ENCODE measurements around the gene RNF146. TPM values are rescaled to one million over a fixed set of nuclear protein-coding genes. Genes with fewer than 3 reads are reported as not detected.

The RNF146 gene
- total RNA-seq, 1 donor from 2014 or later: 39.7 TPM

GRCh38 chr6:127255286-127255685, 11.4 kb upstream of the RNF146 start:
- H3K4me1 ChIP-seq (ENCODE audit: control insufficient read depth in 3 of 3, insufficient read depth in 3 of 3, low read length in 3 of 3): no peaks in the 10 kb centered on the region
- no peaks in the 10 kb centered on the region for H3K36me3 ChIP-seq (ENCODE audit: control insufficient read depth in 3 of 3, insufficient read depth in 3 of 3, low read length in 3 of 3)
- H3K4me3 ChIP-seq (ENCODE audit: low read length in 3 of 3): no peak overlapping the region
- no peak overlapping the region for H3K9ac ChIP-seq (ENCODE audit: low read depth in 1 of 3, low read length in 3 of 3)
- H3K27me3 ChIP-seq (ENCODE audit: control insufficient read depth in 3 of 3, insufficient read depth in 3 of 3, low read length in 3 of 3): no peaks in the 10 kb centered on the region
- H3K27ac ChIP-seq (ENCODE audit: low read depth, low read length): no peak overlapping the region
- no peaks in the 10 kb centered on the region for H3K9me3 ChIP-seq (ENCODE audit: control insufficient read depth in 3 of 3, low read length in 3 of 3)

- H3K27me3 ChIP-seq (ENCODE audit: control insufficient read depth in 3 of 3, insufficient read depth in 3 of 3, low read length in 3 of 3): no peaks in the 10 kb centered on the region
- H3K27ac ChIP-seq (ENCODE audit: low read depth, low read length): no peak overlapping the region
- H3K9ac ChIP-seq (ENCODE audit: low read depth in 1 of 3, low read length in 3 of 3): no peak overlapping the region
- no peak overlapping the region for H3K4me3 ChIP-seq (ENCODE audit: low read length in 3 of 3)
- H3K36me3 ChIP-seq (ENCODE audit: control insufficient read depth in 3 of 3, insufficient read depth in 3 of 3, low read length in 3 of 3): peaks cover 0 to 4% (median 0%) of the 10 kb centered on the region in 3 donors
- H3K4me1 ChIP-seq (ENCODE audit: control insufficient read depth in 3 of 3, insufficient read depth in 3 of 3, low read length in 3 of 3): peaks cover 0 to 2% (median 0%) of the 10 kb centered on the region in 3 donors
- no peaks in the 10 kb centered on the region for H3K9me3 ChIP-seq (ENCODE audit: control insufficient read depth in 3 of 3, low read length in 3 of 3)
These were observed 3.8 kb upstream of the RNF146 start for GRCh38 chr6:127262896-127263295.

DNA sequence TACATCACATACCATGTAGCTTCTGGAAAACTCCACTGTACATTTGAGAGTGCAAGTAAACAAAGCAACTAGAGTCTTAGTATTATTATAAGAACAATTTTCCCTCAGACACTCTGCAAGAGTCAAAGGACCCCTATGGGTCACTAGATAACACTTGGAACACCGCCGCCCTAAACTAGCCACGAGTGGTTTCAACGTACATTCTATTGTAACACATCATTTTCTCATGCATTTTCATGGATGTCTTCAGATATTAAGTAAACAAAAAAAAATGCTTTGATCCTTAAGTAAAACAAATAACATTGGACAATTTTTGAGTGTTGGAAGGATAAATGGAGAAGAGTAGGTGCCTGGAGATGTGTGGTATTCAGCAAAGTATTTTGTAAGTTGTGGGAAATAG, 3.2 kb upstream of the RNF146 start:
- Histone ChIP-seq H3K9ac (ENCODE audit: low read depth in 1 of 3, low read length in 3 of 3) (no peak overlapping the region), H3K4me3 (ENCODE audit: low read length in 3 of 3) (no peak overlapping the region), H3K36me3 (ENCODE audit: control insufficient read depth in 3 of 3, insufficient read depth in 3 of 3, low read length in 3 of 3) (peaks cover 0 to 4% (median 0%) of the 10 kb centered on the region in 3 donors), H3K9me3 (ENCODE audit: control insufficient read depth in 3 of 3, low read length in 3 of 3) (no peaks in the 10 kb centered on the region), H3K27me3 (ENCODE audit: control insufficient read depth in 3 of 3, insufficient read depth in 3 of 3, low read length in 3 of 3) (no peaks in the 10 kb centered on the region), H3K27ac (ENCODE audit: low read depth, low read length) (no peak overlapping the region), H3K4me1 (ENCODE audit: control insufficient read depth in 3 of 3, insufficient read depth in 3 of 3, low read length in 3 of 3) (peaks cover 0 to 2% (median 0%) of the 10 kb centered on the region in 3 donors)

- H3K9me3 ChIP-seq (ENCODE audit: control insufficient read depth in 3 of 3, low read length in 3 of 3): no peaks in the 10 kb centered on the region
- H3K27me3 ChIP-seq (ENCODE audit: control insufficient read depth in 3 of 3, insufficient read depth in 3 of 3, low read length in 3 of 3): no peaks in the 10 kb centered on the region
- peaks cover 0 to 14% (median 3%) of the 10 kb centered on the region in 3 donors for H3K4me1 ChIP-seq (ENCODE audit: control insufficient read depth in 3 of 3, insufficient read depth in 3 of 3, low read length in 3 of 3)
- H3K4me3 ChIP-seq (ENCODE audit: low read length in 3 of 3): peak overlapping the region; percentile 90 to 96 (median 92)
- H3K9ac ChIP-seq (ENCODE audit: low read depth in 1 of 3, low read length in 3 of 3): peak overlapping the region; percentile 98 to 99 (median 99)
- H3K36me3 ChIP-seq (ENCODE audit: control insufficient read depth in 3 of 3, insufficient read depth in 3 of 3, low read length in 3 of 3): peaks cover 0 to 4% (median 0%) of the 10 kb centered on the region in 3 donors
- H3K27ac ChIP-seq (ENCODE audit: low read depth, low read length): peak overlapping the region; percentile 99
These were observed 405 bp downstream of the RNF146 start for GRCh38 chr6:127266892-127267645.

DNA sequence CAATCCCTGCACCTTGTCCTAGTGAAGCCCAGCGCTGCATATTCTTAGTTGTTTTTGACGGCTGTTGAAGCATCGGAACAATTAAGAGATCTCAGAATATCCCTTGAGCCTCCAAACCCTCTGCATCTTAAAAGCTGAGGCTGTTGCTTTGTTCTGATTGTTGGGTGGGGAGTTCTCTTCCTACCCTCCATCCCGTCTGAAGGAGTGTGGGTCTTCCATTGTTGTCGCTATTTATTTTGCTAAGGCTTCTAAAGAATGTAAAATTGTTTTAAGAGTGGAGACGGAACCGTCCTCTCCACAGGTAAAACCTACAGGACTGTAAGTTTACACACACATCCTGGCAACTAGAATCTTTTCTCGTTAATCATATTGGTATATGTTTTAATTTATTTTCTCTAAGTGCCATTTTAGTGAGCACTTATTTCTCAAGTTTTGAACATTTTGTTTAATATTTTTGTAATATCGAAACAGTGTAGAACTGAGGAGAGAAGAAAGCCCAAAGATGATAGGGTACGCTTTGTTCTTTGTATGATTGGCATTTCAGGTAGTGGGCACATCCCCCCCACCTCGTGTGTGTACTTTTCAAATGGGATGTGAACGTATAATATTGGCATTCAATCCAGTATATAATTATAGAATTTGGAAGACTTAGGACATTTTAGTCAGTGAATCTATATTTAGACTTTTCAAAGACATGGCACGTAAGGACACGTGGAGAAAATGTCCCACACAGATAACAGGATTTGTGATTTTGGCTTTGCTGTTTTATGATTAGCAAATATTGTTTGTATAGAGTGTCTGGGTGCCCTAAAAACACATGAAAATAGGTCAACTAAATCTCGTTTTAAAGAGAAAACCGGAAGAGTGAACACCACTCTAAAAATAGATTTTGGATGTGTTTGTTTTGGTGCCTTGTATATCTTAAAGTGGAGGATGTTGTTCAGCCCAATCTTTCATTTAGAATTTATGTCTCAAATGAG, 1.3 kb downstream of the RNF146 start:
- Histone ChIP-seq H3K36me3 (ENCODE audit: control insufficient read depth in 3 of 3, insufficient read depth in 3 of 3, low read length in 3 of 3) (peaks cover 0 to 4% (median 0%) of the 10 kb centered on the region in 3 donors), H3K27ac (ENCODE audit: low read depth, low read length) (peak overlapping the region; percentile 99), H3K9ac (ENCODE audit: low read depth in 1 of 3, low read length in 3 of 3) (peak overlapping the region; percentile 98 to 99 (median 99)), H3K4me3 (ENCODE audit: low read length in 3 of 3) (peak overlapping the region; percentile 90 to 96 (median 92)), H3K4me1 (ENCODE audit: control insufficient read depth in 3 of 3, insufficient read depth in 3 of 3, low read length in 3 of 3) (peaks cover 6 to 17% (median 10%) of the 10 kb centered on the region in 3 donors), H3K9me3 (ENCODE audit: control insufficient read depth in 3 of 3, low read length in 3 of 3) (no peaks in the 10 kb centered on the region), H3K27me3 (ENCODE audit: control insufficient read depth in 3 of 3, insufficient read depth in 3 of 3, low read length in 3 of 3) (no peaks in the 10 kb centered on the region)

- H3K9me3 ChIP-seq (ENCODE audit: control insufficient read depth in 3 of 3, low read length in 3 of 3): no peaks in the 10 kb centered on the region
- no peak overlapping the region for H3K27ac ChIP-seq (ENCODE audit: low read depth, low read length)
- H3K9ac ChIP-seq (ENCODE audit: low read depth in 1 of 3, low read length in 3 of 3): no peak overlapping the region
- peaks cover 17 to 33% (median 20%) of the 10 kb centered on the region in 3 donors for H3K4me1 ChIP-seq (ENCODE audit: control insufficient read depth in 3 of 3, insufficient read depth in 3 of 3, low read length in 3 of 3)
- H3K36me3 ChIP-seq (ENCODE audit: control insufficient read depth in 3 of 3, insufficient read depth in 3 of 3, low read length in 3 of 3): no peaks in the 10 kb centered on the region
- H3K4me3 ChIP-seq (ENCODE audit: low read length in 3 of 3): no peak overlapping the region
- H3K27me3 ChIP-seq (ENCODE audit: control insufficient read depth in 3 of 3, insufficient read depth in 3 of 3, low read length in 3 of 3): no peaks in the 10 kb centered on the region
These were observed 5.9 kb downstream of the RNF146 start for GRCh38 chr6:127272576-127272975.

DNA sequence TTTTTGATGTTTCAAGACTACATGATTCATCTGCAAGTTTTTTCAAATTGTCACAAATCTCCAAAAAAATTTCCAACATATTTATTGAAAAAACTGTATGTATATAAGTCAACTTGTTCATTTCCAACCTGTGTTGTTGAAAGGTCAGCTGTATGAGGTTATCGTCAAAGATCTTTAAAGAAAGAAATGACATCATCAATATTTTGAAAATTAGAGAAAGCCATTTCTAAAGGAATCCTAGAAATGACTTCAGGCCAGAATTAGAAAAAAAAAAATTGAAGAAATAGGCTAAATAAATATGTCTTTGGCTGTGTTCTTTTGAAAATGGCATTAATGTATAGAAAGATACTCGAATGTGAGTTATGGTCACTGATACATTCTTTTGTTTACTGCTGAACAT, 6.8 kb downstream of the RNF146 start:
- peaks cover 17 to 33% (median 20%) of the 10 kb centered on the region in 3 donors for H3K4me1 ChIP-seq (ENCODE audit: control insufficient read depth in 3 of 3, insufficient read depth in 3 of 3, low read length in 3 of 3)

DNA sequence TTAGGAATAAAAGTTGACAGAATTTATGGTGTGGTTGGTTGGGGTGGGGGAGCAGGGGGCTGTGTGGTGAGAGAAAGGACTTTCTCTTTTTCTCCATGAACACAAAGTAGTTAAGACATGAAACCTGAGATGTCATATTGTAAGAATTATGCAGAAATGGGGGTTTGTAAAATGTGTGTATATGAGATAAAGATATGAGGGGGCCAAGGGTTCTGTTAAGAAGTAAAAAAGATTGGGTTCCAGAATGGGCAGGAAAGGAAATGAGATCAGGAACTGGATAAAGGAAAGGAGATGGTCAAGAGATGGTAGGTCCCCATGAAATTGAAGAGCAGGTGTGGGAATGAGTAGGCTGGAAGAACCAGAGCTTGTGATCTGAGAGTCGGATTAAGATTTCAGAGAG, 9.7 kb downstream of the RNF146 start:
- peaks cover 17 to 23% (median 20%) of the 10 kb centered on the region in 3 donors for H3K4me1 ChIP-seq (ENCODE audit: control insufficient read depth in 3 of 3, insufficient read depth in 3 of 3, low read length in 3 of 3)
- H3K9ac ChIP-seq (ENCODE audit: low read depth in 1 of 3, low read length in 3 of 3): no peak overlapping the region
- H3K27me3 ChIP-seq (ENCODE audit: control insufficient read depth in 3 of 3, insufficient read depth in 3 of 3, low read length in 3 of 3): no peaks in the 10 kb centered on the region
- peaks cover 0 to 3% (median 2%) of the 10 kb centered on the region in 3 donors for H3K36me3 ChIP-seq (ENCODE audit: control insufficient read depth in 3 of 3, insufficient read depth in 3 of 3, low read length in 3 of 3)
- H3K9me3 ChIP-seq (ENCODE audit: control insufficient read depth in 3 of 3, low read length in 3 of 3): no peaks in the 10 kb centered on the region
- no peak overlapping the region for H3K27ac ChIP-seq (ENCODE audit: low read depth, low read length)
- H3K4me3 ChIP-seq (ENCODE audit: low read length in 3 of 3): no peak overlapping the region

More for the DNA sequence above, 6.8 kb downstream of the RNF146 start:
- Histone ChIP-seq H3K9me3 (ENCODE audit: control insufficient read depth in 3 of 3, low read length in 3 of 3) (no peaks in the 10 kb centered on the region), H3K4me3 (ENCODE audit: low read length in 3 of 3) (peak overlapping the region in 1 of 3 donors; percentile 24), H3K27me3 (ENCODE audit: control insufficient read depth in 3 of 3, insufficient read depth in 3 of 3, low read length in 3 of 3) (no peaks in the 10 kb centered on the region), H3K9ac (ENCODE audit: low read depth in 1 of 3, low read length in 3 of 3) (no peak overlapping the region), H3K36me3 (ENCODE audit: control insufficient read depth in 3 of 3, insufficient read depth in 3 of 3, low read length in 3 of 3) (no peaks in the 10 kb centered on the region), H3K27ac (ENCODE audit: low read depth, low read length) (no peak overlapping the region)

GRCh38 chr6:127277878-127278843, 11.5 kb downstream of the RNF146 start:
- Histone ChIP-seq H3K36me3 (ENCODE audit: control insufficient read depth in 3 of 3, insufficient read depth in 3 of 3, low read length in 3 of 3) (peaks cover 0 to 17% (median 8%) of the 10 kb centered on the region in 3 donors), H3K27ac (ENCODE audit: low read depth, low read length) (no peak overlapping the region), H3K9me3 (ENCODE audit: control insufficient read depth in 3 of 3, low read length in 3 of 3) (no peaks in the 10 kb centered on the region), H3K9ac (ENCODE audit: low read depth in 1 of 3, low read length in 3 of 3) (no peak overlapping the region), H3K4me3 (ENCODE audit: low read length in 3 of 3) (no peak overlapping the region), H3K27me3 (ENCODE audit: control insufficient read depth in 3 of 3, insufficient read depth in 3 of 3, low read length in 3 of 3) (no peaks in the 10 kb centered on the region), H3K4me1 (ENCODE audit: control insufficient read depth in 3 of 3, insufficient read depth in 3 of 3, low read length in 3 of 3) (peaks cover 9 to 17% (median 10%) of the 10 kb centered on the region in 3 donors)

Measured in skeletal muscle tissue (tissue), 4 donors.